Stimulated activated CD4-positive, alpha-beta T cell treated with anti-CD3 and anti-CD28 coated beads, Interleukin-1b, Interleukin-23, amount 100 ng/mL, for 48 hours (primary cell): ENCODE data around the gene C18orf32.
"Not testable (repeated sequence)": the region's sequence is repeated elsewhere in the genome, so short reads cannot be mapped to it uniquely, and the experiment has no call there.

Experiments used
- DNase-seq: peaks from one replicate; pipeline ENCODE4 v3.0.0-alpha.2; 2020

Gene C18orf32

DNA sequence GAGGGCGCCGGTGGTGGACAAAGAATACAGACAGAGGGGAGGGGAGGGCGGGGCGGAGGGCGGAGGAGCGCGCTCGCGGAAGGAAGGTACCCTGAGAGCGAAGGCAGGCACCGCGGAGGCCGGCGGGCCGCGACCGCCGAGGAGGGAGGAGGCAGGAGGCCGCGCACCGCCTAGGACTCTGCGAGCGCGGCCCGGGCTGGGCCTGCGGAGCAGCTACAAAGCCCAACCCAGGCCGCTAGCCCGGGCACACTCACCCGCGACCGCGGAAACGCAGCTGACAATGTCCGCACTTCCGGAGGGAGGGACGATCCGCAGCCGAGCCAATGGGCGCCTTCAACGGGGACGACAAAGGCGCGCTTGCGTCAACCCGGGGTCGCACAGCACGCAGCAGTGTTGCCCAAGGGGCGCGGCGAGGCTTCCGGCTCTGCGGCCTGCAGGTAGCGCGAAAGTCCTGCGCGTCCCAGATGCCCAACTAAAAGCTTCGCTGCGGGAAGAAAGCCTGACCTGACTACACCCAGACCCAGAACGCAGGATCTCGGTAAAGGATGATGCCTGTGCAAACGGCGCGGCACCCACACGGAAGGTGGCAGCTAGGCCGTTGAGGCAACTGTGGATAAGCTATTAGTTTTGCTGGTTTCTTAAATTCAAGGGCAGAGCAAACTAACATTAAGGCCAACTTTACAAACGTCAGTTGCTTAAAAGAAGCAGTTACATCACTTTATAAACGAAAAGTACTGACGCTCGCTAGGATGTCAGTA lies at the start of gene C18orf32:
Gene C18orf32, minus strand, starts transcription at position 282 of the 758 bp plus-strand sequence. CDS start 3,486 bp downstream, outside the sequence.
- peak; percentile 93 for DNase-seq

DNA sequence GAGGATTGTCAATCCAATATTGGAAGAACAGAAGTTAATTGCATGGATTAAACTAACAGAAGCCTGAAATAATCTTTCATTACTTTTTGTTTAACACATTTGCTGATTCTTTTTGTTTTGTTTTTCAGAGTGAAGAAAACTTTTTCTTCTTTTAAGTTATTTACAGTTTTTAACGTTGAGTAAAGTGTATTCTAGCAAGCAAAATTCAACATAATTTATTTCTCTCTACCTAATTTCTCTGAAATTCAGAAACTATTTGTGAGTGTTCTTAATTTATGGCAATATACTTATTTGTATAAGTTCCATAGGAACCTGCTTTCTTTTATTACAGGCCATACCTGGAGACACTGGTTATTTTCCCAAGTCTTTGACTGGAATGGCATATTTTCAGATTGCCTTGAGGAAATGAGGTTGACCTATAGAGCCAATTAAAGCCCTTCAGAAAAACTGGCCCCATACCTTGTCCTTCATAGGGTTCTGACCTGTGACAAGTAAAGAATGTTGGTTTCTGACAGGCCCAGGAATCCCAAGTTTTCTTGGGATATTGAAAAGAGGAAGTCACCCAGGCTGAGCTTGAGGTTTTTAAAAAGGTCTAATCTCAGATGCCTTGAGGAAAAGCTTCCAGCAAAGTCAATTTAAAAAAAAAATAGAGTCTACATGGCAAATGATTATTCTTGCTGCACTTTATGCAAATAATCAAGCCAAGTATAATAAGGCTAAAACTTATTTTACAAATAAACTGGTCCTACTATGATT lies 48.0 kb upstream of the C18orf32 start:
- DNase-seq = no peak

DNA sequence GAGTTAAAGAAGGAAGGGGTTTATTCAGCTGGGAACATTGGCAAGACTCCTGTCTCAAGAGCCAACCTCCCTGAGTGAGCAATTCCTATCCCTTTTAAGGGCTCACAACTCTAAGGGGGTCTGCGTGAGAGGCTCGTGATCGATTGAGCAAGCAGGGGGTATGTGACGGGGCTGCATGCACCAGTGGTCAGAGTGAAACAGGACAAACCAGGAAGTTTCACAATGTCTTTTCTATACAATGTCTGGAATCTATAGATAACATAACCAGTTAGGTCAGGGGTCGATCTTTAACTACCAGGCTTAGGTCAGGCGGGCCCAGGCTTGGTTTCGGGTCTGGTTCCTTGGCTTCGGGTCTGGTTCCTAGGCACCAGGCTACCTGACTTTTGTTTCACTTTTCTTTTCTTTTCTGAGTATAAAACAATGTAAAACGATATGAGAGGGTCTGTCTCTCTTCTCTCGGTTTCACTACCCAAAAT lies 44.7 kb upstream of the C18orf32 start:
- no peak for DNase-seq

DNA sequence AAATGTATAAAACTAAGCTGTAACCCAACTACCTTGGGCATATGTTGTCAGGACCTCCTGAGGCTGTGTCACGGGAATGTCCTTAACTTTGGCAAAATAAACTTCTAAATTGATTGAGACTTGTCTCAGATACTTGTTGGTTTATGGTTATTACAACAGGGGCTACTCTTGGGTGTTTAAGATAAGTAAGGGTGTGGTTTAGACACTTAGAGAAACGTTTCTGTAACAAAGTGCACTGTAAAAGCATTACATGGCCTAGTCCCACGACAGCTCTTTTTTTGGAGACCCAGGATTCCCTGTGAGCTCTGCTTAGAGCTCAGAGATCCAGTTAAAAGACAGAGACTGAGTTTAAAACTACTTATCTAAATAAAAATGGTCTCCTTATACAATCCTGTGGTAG lies 42.6 kb upstream of the C18orf32 start:
- DNase-seq = no peak

DNA sequence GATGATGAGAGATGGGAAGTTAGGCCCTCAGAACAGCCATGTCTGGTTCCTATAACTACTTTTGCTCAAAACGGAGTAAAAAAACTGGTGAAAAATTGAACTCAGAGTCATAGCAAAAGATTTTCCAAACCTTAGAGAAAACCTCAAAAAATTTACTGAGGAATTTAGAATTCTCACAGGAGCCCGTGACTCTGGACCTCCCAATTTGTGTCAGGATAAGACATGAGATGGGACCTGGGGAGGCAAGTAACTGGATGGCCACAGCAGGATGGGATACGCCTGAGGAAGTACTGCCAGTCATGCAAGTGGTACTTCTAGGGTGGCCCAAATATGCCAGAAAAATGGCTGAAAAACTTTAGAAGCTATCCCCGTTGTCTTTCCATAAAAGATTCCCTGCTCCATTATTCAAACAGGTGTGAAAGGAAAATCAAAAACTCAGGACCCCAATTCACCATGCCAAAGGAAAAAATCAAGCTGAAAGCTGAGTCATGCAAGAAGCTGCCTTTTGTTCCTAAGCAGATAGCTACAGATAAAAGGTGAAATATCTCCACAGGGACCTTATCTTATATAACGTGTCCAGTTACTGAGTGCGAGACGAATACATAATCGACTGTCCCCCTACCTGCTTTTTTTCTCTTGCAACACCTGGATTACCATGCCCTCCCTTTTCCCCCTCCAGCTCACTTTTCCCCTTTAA lies 40.7 kb upstream of the C18orf32 start:
- no peak for DNase-seq

DNA sequence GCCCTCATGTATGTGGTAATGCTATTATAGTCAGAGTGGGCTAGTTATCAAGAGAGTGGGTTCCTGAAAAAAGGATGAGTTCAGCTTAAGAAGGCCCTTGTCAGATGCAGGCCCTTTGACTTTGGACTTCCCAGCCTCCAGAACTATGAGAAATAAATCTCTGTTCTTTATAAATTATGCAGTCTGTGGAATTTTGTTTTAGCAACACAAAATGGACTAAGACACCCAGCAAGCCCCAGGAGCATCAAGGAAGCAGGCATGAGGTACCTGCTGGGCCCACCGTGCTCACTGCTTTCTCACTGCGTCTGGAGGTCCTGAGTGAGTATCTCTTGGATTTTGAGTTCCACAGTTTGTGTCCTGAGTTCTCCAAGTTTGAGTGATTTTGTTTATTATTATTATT lies 38.9 kb upstream of the C18orf32 start:
- no peak for DNase-seq

DNA sequence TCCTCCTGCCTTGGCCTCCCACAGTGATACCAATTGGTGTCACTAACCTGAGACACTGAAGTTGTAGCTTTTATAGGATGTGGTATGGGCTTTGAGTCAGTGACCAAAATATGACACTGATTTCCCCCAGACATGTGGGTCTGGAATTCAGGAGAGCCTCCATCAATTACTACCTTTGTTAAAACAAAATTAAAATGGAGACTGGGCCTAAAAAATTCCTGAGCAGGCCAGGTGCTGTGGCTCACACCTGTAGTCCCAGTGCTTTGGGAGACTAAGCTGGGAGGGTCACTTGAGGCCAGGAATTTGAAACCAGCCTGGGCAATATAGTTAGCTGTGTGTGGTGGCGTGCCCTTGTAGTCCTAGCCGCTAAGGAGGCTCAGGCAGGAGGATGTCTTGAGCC lies 37.9 kb upstream of the C18orf32 start:
- DNase-seq = no peak

DNA sequence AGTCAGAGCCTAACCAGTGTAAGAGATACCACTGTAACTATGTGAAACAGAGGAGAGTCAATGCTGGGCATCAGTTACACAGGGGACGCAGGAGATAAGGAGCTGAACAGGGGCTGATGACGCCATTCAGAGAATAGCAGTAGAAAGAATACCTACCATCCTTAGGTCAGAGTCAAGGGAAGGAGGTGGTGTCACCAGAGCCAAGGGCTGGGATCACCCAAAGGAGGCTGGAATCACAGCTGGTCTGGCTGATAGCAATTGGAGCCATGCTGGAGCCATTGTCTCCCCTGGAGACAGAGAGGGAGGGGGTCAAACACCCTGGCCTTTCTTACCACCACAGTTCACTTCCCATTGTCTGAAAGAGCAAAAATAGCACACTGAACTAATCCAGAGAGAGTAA lies 37.3 kb upstream of the C18orf32 start:
- no peak for DNase-seq

DNA sequence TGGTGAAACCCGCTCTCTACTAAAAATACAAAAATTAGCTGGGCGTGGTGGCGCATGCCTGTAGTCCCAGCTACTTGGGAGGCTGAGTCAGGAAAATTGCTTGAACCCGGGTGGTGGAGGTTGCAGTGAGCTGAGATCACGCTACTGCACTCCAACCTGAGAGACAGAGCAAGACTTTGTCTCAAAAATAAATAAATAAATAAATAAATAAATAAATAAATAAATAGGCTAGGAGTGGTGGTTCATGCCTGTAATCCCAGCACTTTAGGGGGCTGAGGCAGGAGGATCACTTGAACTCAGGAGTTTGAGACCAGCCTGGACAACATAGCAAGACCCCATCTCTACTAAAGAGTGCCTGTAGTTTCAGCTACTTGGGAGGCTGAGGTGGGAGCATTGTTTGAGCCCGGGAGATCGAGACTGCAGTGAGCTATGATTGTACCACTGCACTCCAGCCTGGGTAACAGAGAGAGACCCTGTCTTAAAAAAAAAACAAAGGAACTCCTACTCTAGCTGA lies 36.6 kb upstream of the C18orf32 start:
- not testable (repeated sequence) for DNase-seq

DNA sequence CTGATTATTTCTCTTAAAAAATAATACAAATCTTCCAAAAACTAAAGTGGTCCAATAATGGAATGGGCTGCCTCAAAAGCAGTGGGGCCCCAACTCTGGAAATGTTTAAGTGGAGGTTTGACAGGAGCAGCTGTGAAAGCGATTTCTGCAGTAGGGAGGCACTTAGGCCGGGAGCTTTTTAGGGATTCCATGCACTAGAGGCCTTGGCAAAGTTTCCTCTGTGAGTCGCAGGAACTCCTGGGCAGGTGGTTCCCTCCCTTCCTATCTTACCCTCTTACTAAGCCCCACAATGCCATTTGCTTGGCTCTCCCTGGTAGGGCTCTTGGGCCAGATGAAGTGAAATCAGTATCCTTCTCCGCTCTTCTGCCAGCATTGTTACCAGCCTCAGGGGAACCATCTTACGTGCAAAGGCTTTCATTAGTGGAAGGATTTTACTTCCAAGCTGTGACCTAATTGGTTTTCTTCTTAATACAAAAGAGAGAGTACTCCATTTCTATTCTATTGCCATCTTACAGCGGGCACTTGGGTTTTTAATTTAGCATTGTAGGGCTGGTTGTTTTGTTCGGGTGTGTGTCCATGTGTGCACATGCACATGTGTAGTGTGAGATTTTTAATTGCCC lies 34.3 kb upstream of the C18orf32 start:
- no peak for DNase-seq

DNA sequence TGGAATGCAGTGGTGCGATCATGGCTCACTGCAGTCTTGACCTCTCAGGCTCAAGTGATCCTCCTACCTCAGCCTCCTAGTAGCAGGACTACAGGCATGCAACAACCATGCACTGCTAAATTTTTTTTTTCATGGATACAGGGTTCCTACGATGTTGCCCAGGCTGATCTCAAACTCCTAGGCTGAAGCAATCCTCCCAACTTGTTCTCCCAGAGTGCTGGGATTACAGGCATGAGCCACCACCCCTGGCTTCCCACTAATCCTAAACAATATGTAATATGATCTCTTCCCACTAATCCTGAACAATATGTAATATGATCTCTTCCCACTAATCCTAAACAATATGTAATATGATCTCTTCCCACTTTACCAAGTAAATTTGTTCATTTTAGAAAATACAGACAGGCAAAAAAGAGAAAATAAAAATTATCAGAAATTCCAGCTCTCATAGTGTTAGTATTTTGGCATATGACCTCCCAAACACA lies 33.7 kb upstream of the C18orf32 start:
- no peak for DNase-seq

DNA sequence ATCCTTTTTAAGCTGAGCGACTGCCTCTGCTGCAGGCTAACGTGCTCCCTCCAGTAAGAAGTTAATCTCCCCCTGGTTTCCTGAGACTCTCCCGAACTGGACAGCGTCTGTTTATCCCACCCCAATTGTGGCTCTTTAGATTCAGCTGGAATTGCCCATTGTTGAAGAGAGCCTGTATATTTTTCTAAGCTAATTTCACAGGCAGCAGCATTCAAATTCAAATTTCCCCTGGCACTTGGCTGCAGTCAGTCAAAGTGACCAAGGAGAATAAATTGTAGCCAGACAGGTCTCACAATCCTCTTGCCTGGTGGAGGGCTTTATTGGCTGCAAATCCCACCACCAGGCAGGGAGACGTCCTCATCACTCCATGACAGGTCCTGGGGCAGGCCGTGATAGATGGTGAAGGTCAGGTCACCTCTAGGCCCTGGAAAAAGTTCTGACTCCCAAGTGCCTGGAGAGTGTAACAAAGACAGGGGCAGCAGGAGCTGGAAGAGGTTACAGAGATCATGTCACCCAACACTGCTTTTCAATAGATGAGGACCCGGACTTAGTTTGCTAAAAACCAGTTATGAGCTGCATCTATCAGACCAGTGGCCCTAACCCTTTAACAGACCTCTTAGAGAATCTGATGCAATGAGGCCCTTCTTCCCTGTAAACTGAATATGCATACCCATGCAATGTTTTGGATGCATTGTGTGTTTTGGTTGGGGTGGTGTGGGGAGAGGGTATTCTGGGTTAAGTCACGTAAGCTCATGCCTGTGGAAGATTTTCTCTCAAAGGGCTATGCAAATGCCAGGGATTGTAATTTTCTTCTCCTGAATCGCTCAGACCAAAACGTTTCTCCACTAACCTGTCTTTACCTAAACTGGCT lies 32.3 kb upstream of the C18orf32 start:
- no peak for DNase-seq

DNA sequence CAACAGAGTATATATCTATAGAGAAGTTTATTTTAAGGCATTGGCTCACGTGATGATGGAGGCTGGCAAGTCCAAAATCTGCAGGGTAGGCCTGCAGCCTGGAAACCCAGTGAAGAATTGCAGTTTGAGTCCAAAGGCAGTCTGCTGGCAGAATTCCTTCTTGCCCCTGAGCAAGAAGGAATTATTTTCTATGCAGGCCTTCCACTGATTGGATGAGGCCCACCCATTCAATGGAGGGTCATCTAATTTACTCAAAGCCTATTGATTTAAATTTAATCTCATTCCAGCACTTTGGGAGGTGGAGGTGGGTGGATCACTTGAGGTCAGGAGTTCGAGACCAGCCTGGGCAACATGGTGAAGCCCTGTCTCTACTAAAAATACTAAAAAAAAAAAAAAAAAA lies 30.4 kb upstream of the C18orf32 start:
- no peak for DNase-seq

DNA sequence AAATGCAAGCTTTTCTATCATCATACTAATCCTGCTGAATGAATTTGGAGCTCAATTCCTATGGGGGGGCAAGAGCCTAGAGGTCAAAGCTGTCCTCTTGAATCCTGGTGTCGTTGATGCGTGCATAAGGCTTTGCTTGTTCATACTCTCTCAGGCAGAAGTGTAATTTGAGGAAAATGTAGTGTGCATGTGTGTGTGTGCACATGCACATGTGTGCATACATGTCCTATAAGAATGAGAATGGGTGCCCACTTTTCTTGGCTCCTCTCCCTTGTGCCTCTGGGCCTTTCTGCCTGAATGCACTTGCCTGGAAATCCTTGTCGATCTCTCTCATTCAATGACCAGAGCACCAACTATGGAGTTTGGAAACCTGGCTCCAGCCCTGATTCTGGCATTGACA lies 28.5 kb upstream of the C18orf32 start:
- DNase-seq = no peak

DNA sequence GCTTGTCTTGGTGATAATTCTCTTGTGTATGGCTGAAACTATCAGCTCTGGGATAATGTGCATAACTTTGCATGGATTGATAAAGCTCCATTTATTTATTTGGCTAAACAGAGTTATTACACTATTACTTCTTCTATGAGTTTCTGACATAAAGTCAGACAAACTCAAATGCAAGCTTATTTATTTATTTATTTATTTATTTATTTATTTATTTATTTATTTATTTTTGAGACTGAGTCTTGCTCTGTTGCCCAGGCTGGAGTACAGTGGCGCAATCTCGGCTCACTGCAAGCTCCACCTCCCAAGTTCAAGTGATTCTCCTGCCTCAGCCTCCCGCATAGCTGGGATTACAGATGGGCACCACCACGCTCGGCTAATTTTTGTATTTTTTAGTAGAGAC lies 28.0 kb upstream of the C18orf32 start:
- not testable (repeated sequence) for DNase-seq

DNA sequence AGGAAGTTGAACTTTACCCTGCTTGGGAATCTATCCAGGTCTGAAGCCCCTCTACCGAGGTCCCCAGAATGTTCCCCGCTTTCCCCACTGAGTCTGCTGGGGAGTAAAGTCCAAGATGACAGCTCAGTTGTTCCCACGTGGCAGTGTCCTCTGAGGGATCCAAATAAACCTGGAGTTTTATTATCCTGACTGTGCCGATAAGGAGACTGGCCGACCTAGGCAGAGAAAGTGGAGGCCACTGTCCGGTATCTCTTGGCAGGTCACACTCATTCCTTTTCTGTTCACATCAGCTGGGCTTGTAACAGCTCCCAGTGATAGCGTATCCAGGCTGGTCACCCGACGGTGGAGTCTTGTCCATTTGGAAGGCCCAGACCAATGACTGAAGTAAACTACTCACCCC lies 27.5 kb upstream of the C18orf32 start:
- DNase-seq = no peak

DNA sequence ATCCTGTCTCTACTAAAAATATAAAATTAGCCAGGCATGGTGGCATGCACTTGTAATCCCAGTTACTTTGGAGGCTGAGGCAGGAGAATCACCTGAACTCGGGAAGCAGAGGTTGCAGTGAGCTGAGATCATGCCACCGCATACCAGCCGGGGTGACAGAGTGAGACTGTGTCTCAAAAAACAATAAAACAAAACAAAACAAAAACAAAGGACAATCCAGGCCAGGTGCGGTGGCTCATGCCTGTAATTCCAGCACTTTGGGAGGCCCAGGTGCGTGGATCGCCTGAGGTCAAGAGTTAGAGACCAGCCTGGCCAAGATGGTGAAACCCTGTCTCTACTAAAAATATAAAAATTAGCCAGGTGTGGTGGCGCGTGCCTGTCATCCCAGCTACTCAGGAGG lies 25.8 kb upstream of the C18orf32 start:
- not testable (repeated sequence) for DNase-seq

DNA sequence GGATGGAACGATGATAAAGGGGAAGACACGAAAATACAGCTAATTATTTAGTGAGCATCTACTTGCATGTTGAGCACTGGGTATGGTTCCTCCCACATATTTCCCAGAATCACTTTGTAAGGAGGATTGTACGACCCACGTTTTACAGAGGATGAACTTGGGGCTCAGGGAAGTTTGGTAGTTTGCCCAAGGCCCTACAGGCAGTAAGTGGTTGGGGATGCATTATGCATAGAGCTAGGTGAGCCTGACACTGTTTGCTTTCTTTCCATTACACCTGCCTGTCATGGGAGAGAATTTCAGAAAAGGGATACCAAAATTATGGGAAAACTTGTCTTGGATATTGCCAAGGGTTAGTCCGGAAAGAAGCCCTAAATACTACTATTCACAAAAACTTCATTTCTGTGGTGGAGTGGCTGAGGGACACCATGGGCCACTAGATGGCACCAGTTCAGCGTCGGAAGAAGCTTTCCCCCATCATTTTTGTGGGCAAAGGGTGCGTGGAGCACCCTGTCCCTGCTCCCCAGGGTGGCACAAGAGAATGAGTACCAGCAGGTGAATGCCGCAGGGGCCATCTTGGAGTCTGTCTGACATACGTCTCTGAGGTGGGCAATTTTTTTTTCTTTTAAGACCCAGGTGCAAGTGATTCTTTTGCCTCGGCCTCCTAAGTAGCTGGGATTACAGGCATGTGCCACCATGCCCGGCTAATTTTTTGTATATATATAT lies 23.5 kb upstream of the C18orf32 start:
- peak; percentile 40 for DNase-seq

DNA sequence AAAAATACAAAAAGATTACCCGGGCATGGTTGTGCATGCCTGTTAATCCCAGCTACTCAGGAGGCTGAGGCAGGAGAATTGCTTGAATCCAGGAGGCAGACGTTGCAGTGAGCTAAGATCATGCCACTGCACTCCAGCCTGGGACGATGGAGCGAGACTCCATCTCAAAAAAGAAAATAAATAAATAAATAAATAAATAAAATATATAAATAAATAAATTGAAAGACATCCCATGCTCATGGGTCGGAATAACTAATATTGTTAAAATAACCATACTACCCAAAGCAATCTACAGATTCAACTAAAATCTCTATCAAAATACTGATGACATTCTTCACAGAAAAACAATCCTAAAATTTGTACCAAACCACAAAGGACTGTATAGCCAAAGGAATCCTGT lies 19.4 kb upstream of the C18orf32 start:
- not testable (repeated sequence) for DNase-seq

DNA sequence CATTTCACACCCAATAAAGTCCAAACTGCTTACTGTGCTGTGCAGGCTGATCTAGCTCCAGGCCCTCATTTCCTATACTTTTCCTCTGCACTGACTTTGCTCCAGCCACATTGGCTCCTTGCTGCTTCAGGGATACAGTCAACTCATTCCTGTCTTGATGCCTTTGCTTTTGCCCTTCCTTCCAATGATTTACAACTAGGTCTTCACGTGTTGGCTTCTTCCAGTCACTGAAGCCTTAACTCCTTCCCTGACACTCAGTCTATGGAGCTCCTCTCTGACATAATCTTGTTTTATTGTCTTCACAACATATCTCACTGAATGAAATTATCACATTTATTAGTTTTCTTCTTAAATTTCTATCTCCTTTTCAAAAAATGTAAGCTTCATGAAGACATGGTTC lies 16.9 kb upstream of the C18orf32 start:
- DNase-seq = no peak
